GM13976 (cell line): Measurements from ENCODE around the gene ABHD12B.

Source experiments
- DNase-seq: peaks from one replicate; pipeline ENCODE4 v3.0.0; 2012; ENCODE audit warnings: low spot score
- CTCF ChIP-seq: IDR thresholded peaks from 2 replicates; pipeline ENCODE4 v1.5.1; 2012; ENCODE audit warnings: borderline replicate concordance, mild to moderate bottlenecking; ENCODE audit not compliant: insufficient read depth; ENCODE audit errors: extremely low read depth, missing control alignments, control extremely low read depth
- in situ Hi-C: fragments of 300-500 bp; cut with MboI; formaldehyde crosslinking; loops from one replicate; pipeline ENCODE4 v1.12.0; 2022; ENCODE audit warnings: low sequenced_read_pairs, mixed read lengths, inconsistent platforms; ENCODE audit not compliant: unreplicated experiment

Gene ABHD12B

DNA sequence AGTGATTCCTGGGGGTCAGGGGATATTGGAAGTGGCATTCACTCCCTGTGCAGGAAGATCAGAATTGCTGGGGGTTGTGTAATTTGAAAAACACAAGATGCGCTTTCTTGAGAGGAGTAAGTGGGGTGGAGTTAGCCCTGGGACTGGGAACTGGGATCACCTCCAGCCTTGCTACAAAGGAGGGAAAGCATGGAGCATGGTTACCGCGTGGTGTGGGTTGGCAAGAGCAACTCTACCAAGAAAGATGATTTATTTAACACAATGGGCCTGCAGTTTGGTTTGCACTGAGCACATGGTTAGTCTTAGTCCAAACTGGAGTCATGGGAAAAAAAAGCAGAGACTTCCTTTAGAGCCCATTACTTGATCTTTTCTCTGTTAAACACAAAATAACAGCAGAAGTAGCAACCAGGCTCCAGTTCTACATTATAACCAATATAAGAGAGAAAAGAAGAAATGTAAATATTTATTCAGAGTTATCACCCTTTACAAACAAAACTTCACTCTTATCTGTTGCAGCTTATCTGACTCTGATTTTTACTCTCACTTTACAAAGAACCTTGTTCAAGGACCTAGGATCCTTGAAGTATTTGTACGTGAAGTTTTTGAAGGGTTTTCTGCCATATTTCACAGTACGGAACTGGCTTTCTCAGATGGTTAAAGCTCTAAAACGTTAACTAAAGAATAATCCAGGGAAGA lies 38.8 kb upstream of the ABHD12B start:
- TF ChIP-seq CTCF: no peak
- no peak for DNase-seq
- in situ Hi-C loops: no loop called here

GRCh38 chr14:50834802-50835276 lies 37.0 kb upstream of the ABHD12B start:
- no peak for DNase-seq
- no peak for TF ChIP-seq CTCF

DNA sequence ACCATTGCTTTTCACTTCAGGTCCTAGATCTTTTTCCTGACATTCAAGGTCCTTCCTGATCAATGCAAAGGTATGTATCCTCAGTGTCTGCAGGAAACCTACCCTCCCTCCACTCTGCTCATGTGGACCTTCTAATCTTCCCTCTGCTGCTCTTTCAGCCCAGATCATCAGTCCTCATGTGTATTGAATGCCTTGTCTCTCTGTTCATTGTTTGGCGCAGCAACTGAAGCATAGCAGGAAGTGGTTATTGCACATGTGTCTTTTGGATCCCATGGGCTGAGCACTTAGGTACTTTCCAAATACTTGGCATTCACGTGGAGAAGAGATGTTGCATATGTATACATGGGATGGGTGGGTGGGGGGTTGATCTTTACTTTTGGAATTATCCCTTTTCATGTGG lies 36.6 kb upstream of the ABHD12B start:
- in situ Hi-C loops: no loop called here
- peak; percentile 40 for DNase-seq
- TF ChIP-seq CTCF: no peak

More at GRCh38 chr14:50834802-50835276, 37.0 kb upstream of the ABHD12B start:
- in situ Hi-C loops: no loop called here

- no peak for TF ChIP-seq CTCF
- in situ Hi-C loops: no loop called here
- DNase-seq: no peak
Measured at GRCh38 chr14:50836515-50836914, 35.3 kb upstream of the ABHD12B start.

DNA sequence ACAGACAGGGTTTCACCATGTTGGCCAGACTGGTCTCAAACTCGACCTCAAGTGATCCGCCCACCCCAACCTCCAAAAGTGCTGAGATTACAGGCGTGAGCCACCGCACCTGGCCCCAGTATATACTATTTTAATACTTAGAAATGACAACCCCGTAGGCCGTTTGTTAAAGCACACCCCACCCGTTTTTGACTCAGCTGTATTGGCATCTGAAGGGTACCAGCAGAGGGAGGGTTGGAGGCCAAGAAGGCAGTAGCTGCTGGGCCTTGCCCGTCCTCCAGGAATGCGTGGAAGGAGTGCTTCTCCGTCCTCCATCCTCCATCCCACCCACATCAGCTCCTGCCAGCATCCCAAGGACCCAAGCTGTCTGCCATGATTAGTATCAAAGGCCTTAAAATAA lies 34.6 kb upstream of the ABHD12B start:
- in situ Hi-C loops: no loop called here
- DNase-seq: no peak
- no peak for TF ChIP-seq CTCF

GRCh38 chr14:50837850-50838470 lies 33.9 kb upstream of the ABHD12B start:
- in situ Hi-C loops: no loop called here
- TF ChIP-seq CTCF: no peak

More at GRCh38 chr14:50837850-50838470, 33.9 kb upstream of the ABHD12B start:
- no peak for DNase-seq
